Measurements from ENCODE around the gene LYVE1.
A peak's percentile ranks its signal among the peaks of the same experiment; 100 is the strongest.

Gene LYVE1

DNA sequence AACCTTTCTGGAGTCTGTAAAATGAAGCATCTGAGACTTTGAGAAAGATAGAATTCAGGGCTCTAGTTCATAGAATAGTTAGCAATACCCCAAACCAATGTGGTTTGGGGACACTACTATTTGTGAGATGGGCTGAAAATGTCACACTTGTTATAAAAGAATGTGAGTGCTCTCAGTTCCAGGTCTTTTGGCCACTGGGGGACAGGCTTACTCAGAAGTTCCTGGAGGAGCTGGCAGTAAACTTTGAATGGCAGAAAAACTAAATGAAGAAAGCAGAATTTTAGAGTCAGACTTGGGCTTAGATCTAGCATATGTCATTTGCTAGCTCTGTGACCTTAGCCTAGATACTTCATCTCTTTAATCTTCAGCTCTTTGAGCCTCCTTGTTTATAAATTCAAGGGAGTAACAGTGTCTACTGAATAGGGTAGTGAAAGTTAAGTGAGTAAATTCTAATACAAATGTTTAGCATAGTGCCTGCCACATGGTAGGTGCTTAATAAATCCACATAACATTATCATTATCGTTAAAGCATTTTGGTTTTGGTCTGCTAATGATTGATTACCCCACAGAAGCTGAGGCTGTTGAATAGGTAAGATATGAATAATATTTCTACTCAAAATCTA is 3.7 kb downstream of the LYVE1 start:
- TF ChIP-seq, protein P1, sequence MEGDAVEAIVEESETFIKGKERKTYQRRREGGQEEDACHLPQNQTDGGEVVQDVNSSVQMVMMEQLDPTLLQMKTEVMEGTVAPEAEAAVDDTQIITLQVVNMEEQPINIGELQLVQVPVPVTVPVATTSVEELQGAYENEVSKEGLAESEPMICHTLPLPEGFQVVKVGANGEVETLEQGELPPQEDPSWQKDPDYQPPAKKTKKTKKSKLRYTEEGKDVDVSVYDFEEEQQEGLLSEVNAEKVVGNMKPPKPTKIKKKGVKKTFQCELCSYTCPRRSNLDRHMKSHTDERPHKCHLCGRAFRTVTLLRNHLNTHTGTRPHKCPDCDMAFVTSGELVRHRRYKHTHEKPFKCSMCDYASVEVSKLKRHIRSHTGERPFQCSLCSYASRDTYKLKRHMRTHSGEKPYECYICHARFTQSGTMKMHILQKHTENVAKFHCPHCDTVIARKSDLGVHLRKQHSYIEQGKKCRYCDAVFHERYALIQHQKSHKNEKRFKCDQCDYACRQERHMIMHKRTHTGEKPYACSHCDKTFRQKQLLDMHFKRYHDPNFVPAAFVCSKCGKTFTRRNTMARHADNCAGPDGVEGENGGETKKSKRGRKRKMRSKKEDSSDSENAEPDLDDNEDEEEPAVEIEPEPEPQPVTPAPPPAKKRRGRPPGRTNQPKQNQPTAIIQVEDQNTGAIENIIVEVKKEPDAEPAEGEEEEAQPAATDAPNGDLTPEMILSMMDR (IDR thresholded peaks at IDR 0.05; ENCODE audit: low read depth, low read length, missing control alignments): peak; percentile 35
- no peak overlapping the region for H3K4me3 ChIP-seq (replicated peaks; ENCODE audit: low read depth, low read length)
- no peak for DNase-seq (ENCODE audit: extremely low read depth, low read depth)

DNA sequence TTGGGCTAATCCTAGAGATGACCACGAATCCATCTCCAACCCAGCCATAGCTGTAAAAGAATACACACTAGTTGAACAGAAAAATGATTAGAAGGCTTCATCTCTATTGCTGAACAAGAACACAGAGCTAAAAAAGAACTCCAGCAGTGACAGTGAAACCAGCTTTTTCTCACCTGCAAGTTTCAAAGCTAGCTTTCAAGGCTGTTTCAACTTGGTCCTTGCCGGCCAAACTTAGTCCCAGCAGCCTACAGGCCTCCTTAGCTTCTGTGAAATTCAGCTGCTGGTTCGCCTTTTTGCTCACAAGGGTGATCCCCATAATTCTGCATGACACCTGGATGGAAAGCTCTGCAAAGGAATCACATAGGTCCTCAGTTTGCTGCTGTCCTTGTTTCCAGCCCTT is 4.4 kb downstream of the LYVE1 start:
- DNase-seq (ENCODE audit: extremely low read depth, low read depth): no peak
- TF ChIP-seq, protein P1 (IDR thresholded peaks at IDR 0.05; ENCODE audit: low read depth, low read length, missing control alignments): no peak
- no peak overlapping the region for H3K4me3 ChIP-seq (replicated peaks; ENCODE audit: low read depth, low read length)

DNA sequence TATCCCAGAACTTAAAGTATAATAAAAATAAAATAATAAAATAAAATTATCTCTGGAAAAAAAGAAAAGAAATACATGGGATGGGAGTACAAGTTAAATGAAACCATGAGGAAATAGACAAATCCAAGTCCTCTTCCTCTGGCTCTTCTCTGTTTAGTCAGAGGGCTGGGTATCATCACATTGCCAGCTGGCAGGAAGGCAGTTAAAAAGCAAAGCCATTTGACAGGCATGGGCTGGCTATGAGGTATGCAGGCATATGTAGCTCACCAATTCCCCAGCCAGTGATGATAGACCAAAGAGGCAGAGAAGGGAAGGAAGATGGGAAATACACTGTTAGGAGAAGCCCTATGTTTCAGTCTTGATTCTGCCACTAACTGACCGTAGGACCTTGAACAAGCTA is 6.5 kb downstream of the LYVE1 start:
- H3K4me3 ChIP-seq (replicated peaks; ENCODE audit: low read depth, low read length): no peak overlapping the region
- TF ChIP-seq, protein P1 (IDR thresholded peaks at IDR 0.05; ENCODE audit: low read depth, low read length, missing control alignments): no peak
- DNase-seq (ENCODE audit: extremely low read depth, low read depth): no peak

DNA sequence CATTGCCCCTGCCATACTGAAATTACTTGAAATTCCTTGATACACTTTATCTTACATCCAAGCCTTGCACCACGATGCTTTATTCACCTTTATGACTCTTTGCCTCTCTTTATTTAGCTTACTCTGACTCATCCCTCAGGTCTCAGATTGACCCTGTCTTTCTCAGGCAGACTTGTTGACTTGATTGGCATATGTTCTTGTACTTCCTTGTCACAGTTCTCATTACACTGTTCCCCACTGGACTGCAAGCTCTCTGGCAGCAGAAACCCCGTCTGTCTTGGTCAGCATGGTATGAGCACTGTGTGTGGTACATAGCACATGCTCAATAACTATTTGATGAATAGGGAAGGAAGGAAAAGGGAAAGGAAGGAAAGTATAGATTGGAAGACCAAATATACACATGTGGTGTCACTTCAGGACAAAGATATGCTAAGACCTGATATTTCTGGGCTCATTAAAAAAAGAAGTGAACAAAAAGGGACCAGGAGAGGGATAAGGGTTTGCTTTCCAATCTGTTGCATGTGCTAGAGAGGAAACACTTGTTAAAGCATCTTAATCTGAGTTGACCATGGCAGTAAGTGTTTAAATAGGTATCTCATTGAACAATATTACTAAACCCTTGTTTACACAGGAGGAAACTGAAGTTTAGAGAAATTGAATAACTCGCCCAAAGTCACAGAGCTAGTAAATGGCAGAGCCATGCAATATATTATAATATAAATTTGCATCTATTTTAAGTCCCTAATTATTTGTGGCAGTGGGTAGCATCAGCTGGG is 7.2 kb downstream of the LYVE1 start:
- TF ChIP-seq, protein P1 (IDR thresholded peaks at IDR 0.05; ENCODE audit: low read depth, low read length, missing control alignments): no peak
- DNase-seq (ENCODE audit: extremely low read depth, low read depth): no peak
- no peak overlapping the region for H3K4me3 ChIP-seq (replicated peaks; ENCODE audit: low read depth, low read length)

DNA sequence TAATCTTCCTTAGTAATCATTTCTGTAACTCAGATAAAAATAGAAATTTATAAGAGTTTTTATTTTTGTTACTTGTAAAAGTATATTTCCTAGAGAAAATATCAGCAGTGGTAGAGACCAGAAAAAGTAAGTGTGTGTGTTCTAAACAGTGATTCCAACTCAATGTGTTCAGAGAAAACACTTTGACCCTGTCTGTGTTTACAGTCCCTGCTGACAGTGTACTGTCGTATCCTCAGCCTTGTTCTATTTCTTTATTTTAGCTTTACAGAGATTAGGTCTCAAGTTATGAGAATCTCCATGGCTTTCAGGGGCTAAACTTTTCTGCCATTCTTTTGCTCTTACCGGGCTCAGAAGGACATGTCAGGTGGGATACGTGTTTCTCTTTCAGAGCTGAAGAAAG is 10.2 kb downstream of the LYVE1 start:
- no peak for DNase-seq (ENCODE audit: extremely low read depth, low read depth)
- no peak overlapping the region for H3K4me3 ChIP-seq (replicated peaks; ENCODE audit: low read depth, low read length)
- TF ChIP-seq, protein P1 (IDR thresholded peaks at IDR 0.05; ENCODE audit: low read depth, low read length, missing control alignments): no peak

DNA sequence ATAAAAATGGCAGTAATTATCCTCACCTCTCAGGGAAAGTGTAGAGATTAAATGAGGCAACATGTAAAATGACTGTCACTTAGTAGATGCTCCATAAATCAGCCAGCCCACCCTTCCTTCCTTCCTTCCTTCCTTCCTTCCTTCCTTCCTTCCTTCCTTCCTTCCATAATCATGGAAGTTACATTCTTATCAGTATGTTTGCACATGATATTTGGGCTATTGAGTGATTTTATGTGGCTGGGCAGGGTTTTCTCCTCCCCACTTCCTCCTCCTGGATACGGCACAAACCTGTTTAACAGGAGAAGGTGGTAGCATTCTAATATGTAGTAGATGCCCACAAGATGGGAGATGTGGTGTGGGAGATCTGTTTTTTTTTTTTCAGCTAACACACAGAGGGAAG is 11.9 kb downstream of the LYVE1 start:
- TF ChIP-seq, protein P1 (IDR thresholded peaks at IDR 0.05; ENCODE audit: low read depth, low read length, missing control alignments): no peak
- no peak for DNase-seq (ENCODE audit: extremely low read depth, low read depth)
- no peak overlapping the region for H3K4me3 ChIP-seq (replicated peaks; ENCODE audit: low read depth, low read length)

Data from HFF-Myc (cell line).